Loucy (cell line): ENCODE measurements around the gene C2orf66.
A peak's percentile ranks its signal among the peaks of the same experiment; 100 is the strongest.

Experiments
- H2AFZ ChIP-seq: fragments of 200-600 bp; sonication (generic); 2 replicates; pipeline ENCODE4 v1.6.0; 2016; ENCODE audit warnings: antibody characterized with exemption, mild to moderate bottlenecking, low read length, moderate library complexity
- H3F3A ChIP-seq: fragments of 200-600 bp; 2 replicates; pipeline ENCODE4 v1.6.0; 2016; ENCODE audit warnings: antibody characterized with exemption, low read depth, mild to moderate bottlenecking
- H3K27me3 ChIP-seq: fragments of 200-600 bp; sonication (generic); 2 replicates; pipeline ENCODE4 v1.6.1; 2014; ENCODE audit warnings: low read length, mild to moderate bottlenecking; ENCODE audit not compliant: insufficient read depth, poor library complexity, severe bottlenecking
- H3K36me3 ChIP-seq: fragments of 200-600 bp; sonication (generic); 2 replicates; pipeline ENCODE4 v1.6.1; 2016; ENCODE audit warnings: low read length; ENCODE audit not compliant: insufficient read depth
- H3K4me1 ChIP-seq: fragments of 200-600 bp; sonication (generic); 2 replicates; pipeline ENCODE4 v1.5.1; 2014; ENCODE audit warnings: low read length, mild to moderate bottlenecking; ENCODE audit not compliant: insufficient read depth, poor library complexity, severe bottlenecking
- H3K4me2 ChIP-seq: fragments of 200-600 bp; sonication (generic); 2 replicates; pipeline ENCODE4 v1.6.0; 2014; ENCODE audit warnings: antibody characterized with exemption, low read length, low read depth, mild to moderate bottlenecking; ENCODE audit not compliant: poor library complexity, severe bottlenecking
- H3K4me3 ChIP-seq: fragments of 200-600 bp; sonication (generic); 2 replicates; pipeline ENCODE4 v1.5.1; 2014; ENCODE audit warnings: low read length, mild to moderate bottlenecking, mixed read lengths; ENCODE audit not compliant: poor library complexity, severe bottlenecking
- H3K79me2 ChIP-seq: fragments of 200-600 bp; sonication (generic); 2 replicates; pipeline ENCODE4 v1.6.1; 2014; ENCODE audit warnings: low read length; ENCODE audit not compliant: insufficient read depth
- H3K9ac ChIP-seq: fragments of 200-600 bp; sonication (generic); 2 replicates; pipeline ENCODE4 v1.6.0; 2014; ENCODE audit warnings: mild to moderate bottlenecking, low read depth, low read length, moderate library complexity; ENCODE audit not compliant: poor library complexity, severe bottlenecking
- H3K9me2 ChIP-seq: fragments of 200-600 bp; sonication (generic); replicated peaks from 2 replicates; pipeline ENCODE4 v1.6.1; 2016; ENCODE audit warnings: low read depth, low read length, mixed read lengths
- H3K9me3 ChIP-seq: fragments of 200-600 bp; sonication (generic); 2 replicates; pipeline ENCODE4 v1.6.1; 2014; ENCODE audit warnings: mild to moderate bottlenecking, antibody characterized with exemption, low read length, low read depth; ENCODE audit not compliant: insufficient read depth
- H4K20me1 ChIP-seq: fragments of 200-600 bp; sonication (generic); 2 replicates; pipeline ENCODE4 v1.6.0; 2014; ENCODE audit warnings: antibody characterized with exemption, low read length, mild to moderate bottlenecking; ENCODE audit not compliant: insufficient read depth, poor library complexity, severe bottlenecking
- CTCF ChIP-seq: fragments of 200-600 bp; sonication (generic); conservative IDR thresholded peaks from 2 replicates; pipeline ENCODE4 v1.5.1; 2014; ENCODE audit warnings: mild to moderate bottlenecking, antibody characterized with exemption, low read length
- EZH2phosphoT487 ChIP-seq: fragments of 200-600 bp; IDR thresholded peaks from 2 replicates; pipeline ENCODE4 v1.6.1; 2018; ENCODE audit warnings: antibody characterized with exemption, mild to moderate bottlenecking, moderate library complexity, borderline replicate concordance

C2orf66 gene

GRCh38 chr2:196851088-196851487 is 41.9 kb upstream of the C2orf66 start:
- Histone ChIP-seq H3K79me2 (no peaks in the 10 kb centered on the region), H4K20me1 (no peaks in the 10 kb centered on the region), H2AFZ (no peak overlapping the region), H3K4me2 (no peak overlapping the region), H3F3A (no peaks in the 10 kb centered on the region), H3K9me2 (no peaks in the 10 kb centered on the region), H3K9ac (no peak overlapping the region), H3K4me3 (no peak overlapping the region), H3K4me1 (peaks cover 32% of the 10 kb centered on the region), H3K9me3 (no peaks in the 10 kb centered on the region), H3K27me3 (no peaks in the 10 kb centered on the region), H3K36me3 (no peaks in the 10 kb centered on the region)
- TF ChIP-seq EZH2phosphoT487 = no peak
- TF ChIP-seq CTCF = no peak

DNA sequence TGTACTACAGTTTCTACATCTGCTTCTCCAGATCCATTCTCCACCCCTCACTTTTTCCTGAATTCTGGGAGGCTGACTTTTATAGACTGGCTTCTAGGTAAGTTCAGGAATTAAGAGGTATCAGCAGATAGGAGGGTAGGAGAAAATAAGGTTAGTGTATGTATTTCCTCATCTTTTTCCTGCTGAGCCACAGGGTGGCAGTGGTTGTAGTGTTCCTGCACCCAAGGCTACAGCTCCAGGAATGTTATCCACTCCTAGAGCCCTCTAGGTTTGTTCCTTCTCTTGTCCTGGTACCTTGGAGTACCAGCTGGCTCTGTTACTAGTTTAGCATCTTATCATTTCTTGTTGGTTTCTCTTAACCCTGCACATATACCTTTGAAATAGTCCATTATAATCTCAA is 40.7 kb upstream of the C2orf66 start:
- peaks cover 32% of the 10 kb centered on the region for H3K4me1 ChIP-seq
- H3K9me3 ChIP-seq = no peaks in the 10 kb centered on the region
- H2AFZ ChIP-seq = no peak overlapping the region
- TF ChIP-seq CTCF (peak; percentile 43), EZH2phosphoT487 (no peak)
- no peaks in the 10 kb centered on the region for H3K9me2 ChIP-seq
- H3K79me2 ChIP-seq = no peaks in the 10 kb centered on the region
- no peak overlapping the region for H3K4me3 ChIP-seq
- no peak overlapping the region for H3K9ac ChIP-seq
- H4K20me1 ChIP-seq = no peaks in the 10 kb centered on the region
- peaks cover 4% of the 10 kb centered on the region; the same call in 1 of the 2 replicates for H3K36me3 ChIP-seq
- no peaks in the 10 kb centered on the region for H3F3A ChIP-seq
- H3K4me2 ChIP-seq = peak overlapping the region; percentile 10
- no peaks in the 10 kb centered on the region for H3K27me3 ChIP-seq

GRCh38 chr2:196846295-196846694 is 37.1 kb upstream of the C2orf66 start:
- H4K20me1 ChIP-seq = no peaks in the 10 kb centered on the region
- TF ChIP-seq CTCF (no peak), EZH2phosphoT487 (no peak)
- H3K36me3 ChIP-seq = peaks cover 18% of the 10 kb centered on the region
- no peaks in the 10 kb centered on the region for H3K9me2 ChIP-seq
- H3K9me3 ChIP-seq = no peaks in the 10 kb centered on the region
- H3K4me2 ChIP-seq = no peak overlapping the region
- H3K79me2 ChIP-seq = no peaks in the 10 kb centered on the region
- H3K9ac ChIP-seq = no peak overlapping the region
- H3F3A ChIP-seq = 0 out of 2 replicates have a peak, but pooled peaks cover 3% of the 10 kb centered on the region
- no peaks in the 10 kb centered on the region for H3K27me3 ChIP-seq
- H3K4me3 ChIP-seq = no peak overlapping the region
- H3K4me1 ChIP-seq = peaks cover 14% of the 10 kb centered on the region
- no peak overlapping the region for H2AFZ ChIP-seq
